Activated CD4-positive, alpha-beta T cell treated with anti-CD3 and anti-CD28 coated beads for 4 hours (primary cell): ENCODE measurements around the gene CSTB.

Experiments used
- DNase-seq, 2 donors: peaks; one replicate each; pipeline ENCODE4 v3.0.0-alpha.2; 2020

Gene CSTB

DNA sequence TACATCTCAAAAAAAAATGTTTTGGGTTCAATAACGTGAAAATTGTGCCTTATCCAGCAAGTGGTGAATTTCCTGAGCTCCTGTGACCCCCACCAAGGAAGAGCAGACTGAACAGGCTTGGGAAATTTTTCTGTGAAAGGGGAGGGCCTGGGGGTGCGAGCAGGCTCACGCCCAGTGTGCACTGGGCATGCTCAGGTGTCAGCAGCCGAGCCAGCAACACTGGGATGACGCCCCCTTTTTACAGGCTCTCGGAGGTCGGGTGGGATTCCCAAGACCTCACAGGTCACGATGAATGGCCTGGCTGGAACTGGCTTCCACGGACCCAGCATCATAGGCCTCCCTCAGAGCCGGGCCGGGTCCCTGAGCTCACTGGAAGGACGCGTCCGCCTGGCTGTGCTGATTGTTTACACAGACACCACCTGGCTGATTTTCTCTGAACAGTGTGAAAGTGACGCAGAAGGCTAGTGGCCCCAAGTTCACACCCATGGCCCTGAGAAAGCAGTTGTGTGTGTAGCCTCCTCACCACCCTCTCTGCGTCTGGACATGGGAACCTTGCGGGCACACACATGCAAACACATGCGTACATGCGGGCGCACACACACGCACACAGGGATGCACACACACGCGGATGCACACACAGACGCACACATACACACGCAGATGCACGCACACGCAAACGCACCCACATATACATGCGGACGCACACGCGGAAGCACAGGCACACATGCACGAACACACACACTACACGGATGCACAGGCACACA lies 9.2 kb downstream of the CSTB start:
- no peak for DNase-seq

- DNase-seq, result no peak
These were observed 11.3 kb downstream of the CSTB start for GRCh38 chr21:43764576-43765495.

DNA sequence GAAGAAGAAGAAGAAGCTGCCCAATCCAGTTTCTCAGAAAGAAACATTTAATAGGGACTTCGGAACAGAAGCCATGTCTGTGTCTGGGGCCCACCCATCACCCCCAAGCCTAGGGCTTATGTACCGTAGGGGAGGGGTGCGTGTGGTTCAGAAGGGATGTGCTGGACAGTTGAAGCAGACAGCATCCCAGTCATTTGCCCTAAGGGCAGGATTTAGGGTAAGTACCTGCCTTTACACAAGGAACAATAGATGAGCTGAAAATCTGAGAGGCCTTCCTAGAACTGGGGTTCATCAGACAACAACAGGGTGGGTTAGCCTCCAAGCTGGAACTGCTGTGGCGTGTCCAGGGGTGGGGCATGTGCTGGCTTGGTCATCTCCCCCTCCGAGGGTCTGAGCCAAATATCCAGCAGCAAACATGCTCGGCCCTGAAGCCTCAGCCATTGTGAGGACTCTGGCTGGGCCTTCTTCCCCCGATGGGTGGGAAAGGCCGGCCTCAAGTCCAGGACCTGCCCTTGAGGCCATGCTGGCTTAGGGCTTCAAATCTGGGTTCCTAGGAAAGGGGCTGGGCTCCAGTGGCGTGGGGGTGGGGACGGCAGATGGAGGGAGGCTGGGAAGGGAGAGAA lies 12.1 kb downstream of the CSTB start:
- no peak for DNase-seq

GRCh38 chr21:43762303-43763128 lies 13.6 kb downstream of the CSTB start:
- no peak for DNase-seq

- DNase-seq, result no peak
These were observed 14.2 kb downstream of the CSTB start for GRCh38 chr21:43761886-43762285.

- DNase-seq, result no peak
These were observed 15.6 kb downstream of the CSTB start for GRCh38 chr21:43760391-43760958.

DNA sequence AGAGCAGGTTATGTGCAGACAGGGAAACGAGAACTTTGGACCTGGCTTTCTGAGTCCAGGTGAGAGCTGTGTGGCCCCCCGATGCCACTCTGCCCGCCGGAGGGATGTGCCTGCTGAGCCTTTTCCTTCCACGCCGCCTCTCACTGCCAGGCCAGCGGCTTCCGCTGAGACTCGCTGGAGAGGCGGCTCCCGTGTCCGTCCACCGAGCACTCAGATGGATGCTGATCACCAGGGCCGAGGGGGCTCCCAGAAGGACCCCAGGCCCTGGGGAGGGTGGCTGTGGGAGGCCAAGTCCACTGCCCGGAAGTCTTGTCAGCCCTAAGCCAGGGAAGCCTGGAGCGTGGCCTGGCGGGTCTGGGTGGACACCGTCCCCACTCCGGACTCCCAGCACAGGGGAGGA lies 16.5 kb downstream of the CSTB start:
- DNase-seq, result no peak

DNA sequence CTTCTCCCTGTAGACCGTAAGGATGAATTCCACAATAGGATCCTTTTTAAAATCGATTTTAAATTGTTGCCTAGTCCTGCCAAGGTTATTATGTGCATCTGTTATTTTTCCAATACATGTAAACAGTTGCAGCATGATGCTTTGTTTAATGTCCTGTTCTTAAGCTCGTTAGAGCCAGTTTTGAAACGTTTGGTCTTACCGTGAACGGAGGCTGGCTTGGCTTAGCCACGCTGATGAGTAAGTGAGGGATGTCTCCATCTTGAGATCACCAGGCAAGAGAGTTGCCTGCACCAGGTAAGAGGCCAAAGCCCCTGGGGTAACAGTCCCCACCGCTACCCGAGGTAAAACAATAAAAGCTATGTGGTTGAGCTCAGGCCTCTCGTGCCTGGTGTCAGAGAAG lies 17.3 kb downstream of the CSTB start:
- DNase-seq, result no peak

- DNase-seq, result no peak
These were observed 17.9 kb downstream of the CSTB start for GRCh38 chr21:43758111-43758641.

GRCh38 chr21:43757601-43758000 lies 18.5 kb downstream of the CSTB start:
- DNase-seq, result no peak

- DNase-seq, result no peak
These were observed 20.1 kb downstream of the CSTB start for GRCh38 chr21:43755820-43756594.

GRCh38 chr21:43754948-43755781 lies 20.9 kb downstream of the CSTB start:
- DNase-seq, result no peak

GRCh38 chr21:43753439-43753799 lies 22.7 kb downstream of the CSTB start:
- DNase-seq, result no peak

DNA sequence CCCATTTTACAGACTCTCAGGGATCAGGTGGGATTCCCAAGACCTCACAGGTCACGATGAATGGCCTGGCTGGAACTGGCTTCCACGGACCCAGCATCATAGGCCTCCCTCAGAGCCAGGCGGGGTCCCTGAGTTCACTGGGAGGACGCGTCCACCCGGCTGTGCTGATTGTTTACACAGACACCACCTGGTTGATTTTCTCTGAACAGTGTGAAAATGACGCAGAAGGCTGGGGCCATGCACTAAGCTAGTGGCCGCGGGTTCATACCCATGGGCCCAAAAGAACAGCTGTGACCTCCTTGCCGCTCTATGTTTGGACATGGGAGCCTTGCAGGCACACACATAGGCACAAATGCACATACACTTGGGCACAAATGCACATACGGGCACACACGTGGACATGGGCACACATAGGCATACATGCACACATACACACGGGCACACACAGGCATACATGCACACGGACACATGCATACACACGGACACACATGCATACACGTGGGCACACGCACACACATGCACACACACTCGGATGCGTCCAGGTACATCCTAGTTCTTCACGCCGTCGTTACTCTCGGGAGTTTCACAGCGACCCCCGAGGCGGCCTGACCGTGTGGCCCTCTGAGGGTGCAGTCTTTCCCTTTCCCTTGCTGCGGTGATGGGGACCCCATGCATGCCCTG lies 23.2 kb downstream of the CSTB start:
- DNase-seq, result no peak

GRCh38 chr21:43751955-43752591 lies 24.0 kb downstream of the CSTB start:
- no peak for DNase-seq

DNA sequence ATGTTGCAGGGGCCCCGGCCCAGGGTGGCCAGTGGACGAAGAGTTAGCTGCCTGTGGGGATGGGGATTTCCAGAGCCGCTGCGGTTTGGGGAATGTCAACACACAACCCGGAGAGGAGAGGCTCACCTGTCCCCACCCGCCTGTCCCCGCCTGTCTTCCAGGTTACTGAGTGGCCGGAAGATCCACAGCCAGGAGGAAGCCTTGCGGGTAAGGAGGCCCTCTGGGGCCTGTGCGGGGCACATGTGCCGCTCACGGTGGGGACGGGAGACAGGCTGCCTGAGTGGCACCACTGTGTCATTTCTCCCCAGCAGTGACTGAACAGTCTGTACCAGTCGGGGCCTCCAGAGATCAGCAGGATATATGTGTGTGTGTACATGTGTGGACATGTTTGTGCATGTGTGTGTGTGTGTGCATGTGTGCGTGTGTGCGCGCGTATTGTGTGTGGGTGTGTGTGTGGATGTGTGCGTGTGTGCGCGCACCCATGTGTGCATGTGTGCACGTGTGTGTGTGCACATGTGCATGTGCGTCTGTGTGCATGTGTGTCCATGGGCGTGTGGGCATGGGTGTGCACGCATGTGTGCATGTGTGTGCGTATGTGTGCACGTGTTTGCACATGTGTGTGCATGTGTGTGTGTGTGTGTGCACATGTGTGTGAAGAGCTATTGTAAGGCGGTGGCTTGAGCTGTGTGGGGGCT lies 25.6 kb downstream of the CSTB start:
- no peak for DNase-seq

DNA sequence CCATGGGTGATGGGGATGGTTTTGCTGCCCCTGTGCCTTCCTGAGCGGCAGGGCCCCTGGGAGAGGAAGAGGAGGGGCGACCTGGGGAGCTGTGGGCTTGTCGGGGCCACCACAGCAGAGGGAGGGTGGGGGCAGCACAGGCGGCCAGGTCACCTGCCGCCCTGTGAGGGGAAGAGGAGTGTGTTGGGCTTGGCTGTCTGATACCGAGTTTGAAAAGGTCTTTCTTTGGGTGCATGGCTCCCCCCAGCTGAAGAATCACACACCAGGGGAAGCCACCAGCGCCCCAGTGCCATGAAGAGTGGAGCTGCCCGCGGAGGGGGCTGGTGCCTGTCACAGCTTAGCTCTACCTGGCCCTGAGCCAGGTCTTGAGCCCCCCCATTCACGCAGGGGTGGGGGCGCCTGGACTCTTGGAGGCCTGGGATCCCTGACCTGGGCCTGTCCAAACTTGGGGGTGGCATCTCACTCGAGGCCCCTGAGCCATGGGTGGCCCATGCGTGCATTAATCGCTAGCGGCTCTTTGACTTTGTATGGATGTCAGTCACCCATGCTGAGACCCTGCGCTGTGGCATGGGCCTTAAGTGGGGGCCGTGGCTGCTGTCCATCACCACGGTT lies 26.4 kb downstream of the CSTB start:
- DNase-seq, result no peak

DNA sequence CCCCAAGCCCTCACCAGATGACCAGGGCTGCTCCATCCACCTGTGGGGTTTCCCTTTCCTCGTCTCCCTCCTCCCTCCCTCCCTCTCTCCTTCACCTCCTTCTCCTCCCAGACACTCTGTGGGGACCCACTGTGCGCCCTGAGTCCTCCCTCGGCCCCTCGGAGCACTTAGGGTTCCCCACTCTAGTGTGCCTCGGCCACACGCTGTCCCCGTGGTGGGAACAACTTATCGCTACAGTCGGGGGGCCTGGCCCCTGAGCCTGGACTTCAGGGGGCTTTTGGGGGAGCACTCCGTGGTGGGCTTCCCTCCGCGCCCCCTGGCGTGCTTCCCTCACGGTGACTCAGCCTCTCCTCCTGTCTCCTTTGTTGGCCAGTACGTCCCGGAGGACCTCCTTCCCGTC lies 27.5 kb downstream of the CSTB start:
- DNase-seq, result no peak
